HG02870 (cell line): Measurements from ENCODE around the gene AK6.
"Not testable (repeated sequence)": the region's sequence is repeated elsewhere in the genome, so short reads cannot be mapped to it uniquely, and the experiment has no call there.

Experiments
- ATAC-seq: cut with Tn5 transposase; IDR thresholded peaks from one replicate; pipeline ENCODE4 v1.9.1; 2021; ENCODE audit warnings: mild to moderate bottlenecking, moderate library complexity; ENCODE audit not compliant: unreplicated experiment

AK6 gene

GRCh38 chr5:69369340-69370121, at the start of gene AK6, which contains the start of the genes RAD17 and TAF9:
Gene AK6 (minus strand): TSS chr5:69369520. CDS start chr5:69369490, 30 bp downstream.
Gene RAD17 (plus strand): TSS chr5:69369818. CDS start chr5:69372209, 2,391 bp downstream.
Gene TAF9 (minus strand): TSS chr5:69369520. CDS start chr5:69365737, 3,783 bp downstream.
- peak; percentile 94 for ATAC-seq

- no peak for ATAC-seq
These were observed 49.2 kb upstream of the AK6 start for GRCh38 chr5:69418554-69418953.

GRCh38 chr5:69416699-69417098, 47.4 kb upstream of the AK6 start:
- no peak for ATAC-seq

- ATAC-seq = no peak
These were observed 46.9 kb upstream of the AK6 start for GRCh38 chr5:69416180-69416579.

GRCh38 chr5:69415584-69415958, 46.3 kb upstream of the AK6 start:
- ATAC-seq = no peak

- no peak for ATAC-seq
These were observed 45.7 kb upstream of the AK6 start, which contains the start of gene MARVELD2 for GRCh38 chr5:69414885-69415583. Gene MARVELD2 (plus strand): TSS chr5:69415116. CDS start chr5:69419386, 4,270 bp downstream.

GRCh38 chr5:69404659-69405330, 35.5 kb upstream of the AK6 start:
- ATAC-seq = no peak

GRCh38 chr5:69378376-69378775, 9.1 kb upstream of the AK6 start:
- no peak for ATAC-seq

- ATAC-seq = peak; percentile 82
These were observed 5.7 kb upstream of the AK6 start for GRCh38 chr5:69374911-69375446.

- no peak for ATAC-seq
These were observed 3.1 kb upstream of the AK6 start for GRCh38 chr5:69372394-69372793.

GRCh38 chr5:69370335-69370734, 1.0 kb upstream of the AK6 start:
- ATAC-seq = not testable (repeated sequence)

GRCh38 chr5:69368458-69369339, 621 bp downstream of the AK6 start:
- ATAC-seq = peak; percentile 22

GRCh38 chr5:69367697-69368279, 1.5 kb downstream of the AK6 start:
- no peak for ATAC-seq

GRCh38 chr5:69364850-69365249, 4.5 kb downstream of the AK6 start:
- ATAC-seq = no peak

GRCh38 chr5:69364414-69364813, 4.9 kb downstream of the AK6 start:
- no peak for ATAC-seq

- ATAC-seq = no peak
These were observed 8.9 kb downstream of the AK6 start for GRCh38 chr5:69360442-69360841.

- ATAC-seq = no peak
These were observed 9.6 kb downstream of the AK6 start for GRCh38 chr5:69359699-69360098.

- no peak for ATAC-seq
These were observed 18.7 kb downstream of the AK6 start for GRCh38 chr5:69350664-69351063.

GRCh38 chr5:69343083-69343482, 26.2 kb downstream of the AK6 start:
- ATAC-seq = no peak
